ENCODE results near the gene GPR107.

- TF ChIP-seq CTCF (conservative IDR thresholded peaks at IDR 0.05) (no peak), EZH2 (IDR thresholded peaks at IDR 0.05; ENCODE audit: low read depth) (no peak)
These were observed 43.3 kb upstream of the GPR107 start for GRCh38 chr9:130010151-130010988.

Data from PC-9 (cell line).